Cardiac muscle cell (in vitro differentiated cells and primary cell): ENCODE data around the gene ZCCHC2. TPM values are rescaled to one million over a fixed set of nuclear protein-coding genes. Genes with fewer than 3 reads are reported as not detected.

Source experiments
- DNase-seq, 2 donors: peaks; one replicate each; pipeline versions ENCODE4 v3.0.0 to v3.0.0-alpha.2; 2010 to 2017; ENCODE audit warnings: low read depth in 1 of 2, low spot score in 1 of 2
- H3K27ac ChIP-seq: fragments of 200-600 bp; sonication (generic); 2 replicates; pipeline ENCODE4 v1.5.1; 2016
- H3K27me3 ChIP-seq: fragments of 200-600 bp; sonication (generic); 2 replicates; pipeline ENCODE4 v1.6.0; 2016; ENCODE audit warnings: control low read depth
- H3K36me3 ChIP-seq: fragments of 200-600 bp; sonication (generic); 2 replicates; pipeline ENCODE4 v1.5.1; 2016; ENCODE audit warnings: control low read depth
- H3K4me1 ChIP-seq: fragments of 200-600 bp; sonication (generic); 2 replicates; pipeline ENCODE4 v1.8.1; 2017; ENCODE audit warnings: low read depth, mild to moderate bottlenecking, mixed run types
- H3K4me3 ChIP-seq: fragments of 200-600 bp; sonication (generic); 2 replicates; pipeline ENCODE4 v1.5.1; 2016; ENCODE audit warnings: mild to moderate bottlenecking
- H3K9me3 ChIP-seq: fragments of 200-600 bp; sonication (generic); 2 replicates; pipeline ENCODE4 v1.5.1; 2017; ENCODE audit warnings: low read depth, mild to moderate bottlenecking, control low read depth
- polyA plus RNA-seq: library from polyadenylated mRNA; unstranded; fragments of >200 nt; fragmentation: Nextera tagmentation; extraction: Ambion mirVana; gene quantifications from 2 replicates; pipeline ENCODE4 v1.2.1, GENCODE V29; 2016
- total RNA-seq: library from RNA; depleted of rRNA; stranded (reverse); fragments of >200 nt; gene quantifications from 2 replicates; pipeline ENCODE4 v1.2.3, GENCODE V29; 2016
- TF ChIP-seq, protein P1 (sequence below): IDR thresholded peaks from 2 replicates; pipeline ENCODE4 v1.5.1; 2012; ENCODE audit warnings: low read depth, mild to moderate bottlenecking, low read length

Gene ZCCHC2
- total and polyA plus RNA-seq, 2 experiments from 2014 or later: 2.1 to 25.2 TPM

- Histone ChIP-seq H3K4me1 (no peaks in the 10 kb centered on the region), H3K27ac (no peak overlapping the region), H3K4me3 (no peak overlapping the region)
Observed at GRCh38 chr18:62519684-62520083, 3.1 kb upstream of the ZCCHC2 start.

GRCh38 chr18:62521082-62521481 is 1.7 kb upstream of the ZCCHC2 start:
- no peak for DNase-seq
- TF ChIP-seq, protein P1, sequence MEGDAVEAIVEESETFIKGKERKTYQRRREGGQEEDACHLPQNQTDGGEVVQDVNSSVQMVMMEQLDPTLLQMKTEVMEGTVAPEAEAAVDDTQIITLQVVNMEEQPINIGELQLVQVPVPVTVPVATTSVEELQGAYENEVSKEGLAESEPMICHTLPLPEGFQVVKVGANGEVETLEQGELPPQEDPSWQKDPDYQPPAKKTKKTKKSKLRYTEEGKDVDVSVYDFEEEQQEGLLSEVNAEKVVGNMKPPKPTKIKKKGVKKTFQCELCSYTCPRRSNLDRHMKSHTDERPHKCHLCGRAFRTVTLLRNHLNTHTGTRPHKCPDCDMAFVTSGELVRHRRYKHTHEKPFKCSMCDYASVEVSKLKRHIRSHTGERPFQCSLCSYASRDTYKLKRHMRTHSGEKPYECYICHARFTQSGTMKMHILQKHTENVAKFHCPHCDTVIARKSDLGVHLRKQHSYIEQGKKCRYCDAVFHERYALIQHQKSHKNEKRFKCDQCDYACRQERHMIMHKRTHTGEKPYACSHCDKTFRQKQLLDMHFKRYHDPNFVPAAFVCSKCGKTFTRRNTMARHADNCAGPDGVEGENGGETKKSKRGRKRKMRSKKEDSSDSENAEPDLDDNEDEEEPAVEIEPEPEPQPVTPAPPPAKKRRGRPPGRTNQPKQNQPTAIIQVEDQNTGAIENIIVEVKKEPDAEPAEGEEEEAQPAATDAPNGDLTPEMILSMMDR: no peak
- H3K27me3 ChIP-seq: peaks cover 16% of the 10 kb centered on the region
- no peaks in the 10 kb centered on the region for H3K9me3 ChIP-seq
- no peak overlapping the region for H3K27ac ChIP-seq
- no peaks in the 10 kb centered on the region for H3K36me3 ChIP-seq
- H3K4me3 ChIP-seq: no peak overlapping the region
- H3K4me1 ChIP-seq: peaks cover 7% of the 10 kb centered on the region

More at GRCh38 chr18:62519684-62520083, 3.1 kb upstream of the ZCCHC2 start:
- Histone ChIP-seq H3K27me3 (peaks cover 16% of the 10 kb centered on the region), H3K36me3 (no peaks in the 10 kb centered on the region), H3K9me3 (peaks cover 5% of the 10 kb centered on the region)
- TF ChIP-seq, protein P1: no peak
- DNase-seq: no peak

- TF ChIP-seq, protein P1: no peak
- DNase-seq: peak in 1 of 2 donors; percentile 30
Observed at GRCh38 chr18:62521593-62521992, 1.2 kb upstream of the ZCCHC2 start.

DNA sequence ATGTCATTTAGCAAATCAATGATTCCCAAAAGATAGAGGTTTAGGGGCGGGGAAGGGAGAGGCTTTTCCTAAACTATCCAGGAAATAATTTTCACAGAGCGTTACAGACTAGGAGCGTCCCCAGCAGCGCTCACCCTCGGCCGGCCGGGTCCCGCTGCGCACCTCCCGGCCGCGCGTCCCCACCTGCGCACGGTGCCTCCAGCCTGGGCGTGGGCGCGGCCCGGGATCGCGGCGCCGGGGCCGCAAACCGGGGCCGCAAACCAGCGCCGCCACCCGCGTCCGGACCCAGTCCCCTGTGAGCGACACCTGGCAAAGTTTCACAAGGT is 684 bp upstream of the ZCCHC2 start:
- TF ChIP-seq, protein P1: no peak
- H3K27me3 ChIP-seq: peaks cover 16% of the 10 kb centered on the region
- peak overlapping the region; percentile 92 for H3K27ac ChIP-seq
- no peaks in the 10 kb centered on the region for H3K9me3 ChIP-seq
- H3K4me1 ChIP-seq: peaks cover 7% of the 10 kb centered on the region
- DNase-seq: no peak
- peak overlapping the region; percentile 70 for H3K4me3 ChIP-seq
- no peaks in the 10 kb centered on the region for H3K36me3 ChIP-seq

More at GRCh38 chr18:62521593-62521992, 1.2 kb upstream of the ZCCHC2 start:
- H3K27ac ChIP-seq: no peak overlapping the region
- no peaks in the 10 kb centered on the region for H3K9me3 ChIP-seq
- no peaks in the 10 kb centered on the region for H3K36me3 ChIP-seq
- H3K4me1 ChIP-seq: peaks cover 7% of the 10 kb centered on the region
- H3K4me3 ChIP-seq: peak overlapping the region; percentile 70
- peaks cover 16% of the 10 kb centered on the region for H3K27me3 ChIP-seq

GRCh38 chr18:62523255-62523588 is 397 bp downstream of the ZCCHC2 start:
- DNase-seq: no peak
- peak overlapping the region; percentile 92 for H3K27ac ChIP-seq
- H3K4me3 ChIP-seq: peak overlapping the region; percentile 70

More at GRCh38 chr18:62523255-62523588, 397 bp downstream of the ZCCHC2 start:
- Histone ChIP-seq H3K4me1 (peaks cover 7% of the 10 kb centered on the region), H3K9me3 (no peaks in the 10 kb centered on the region), H3K36me3 (no peaks in the 10 kb centered on the region), H3K27me3 (peaks cover 16% of the 10 kb centered on the region)
- TF ChIP-seq, protein P1: no peak
